NCI-H526 treated with DMSO at 0.1 percent for 48 hours (cell line): Measurements from ENCODE around the gene SLC4A1.
"Not testable (repeated sequence)": the region's sequence is repeated elsewhere in the genome, so short reads cannot be mapped to it uniquely, and the experiment has no call there.

ENCODE experiments used
- DNase-seq: peaks from one replicate; lab custom pipeline; 2025; lab: John Stamatoyannopoulos, UW

The SLC4A1 gene

GRCh38 chr17:44256671-44257070 is 11.3 kb downstream of the SLC4A1 start:
- no peak for DNase-seq

- DNase-seq: no peak
These were observed 12.0 kb downstream of the SLC4A1 start for GRCh38 chr17:44255915-44256314.

- DNase-seq: no peak
These were observed 13.4 kb downstream of the SLC4A1 start for GRCh38 chr17:44254361-44255095.

GRCh38 chr17:44253006-44253405 is 14.9 kb downstream of the SLC4A1 start:
- no peak for DNase-seq

GRCh38 chr17:44251062-44251461 is 16.9 kb downstream of the SLC4A1 start:
- no peak for DNase-seq

- DNase-seq: no peak
These were observed 18.3 kb downstream of the SLC4A1 start for GRCh38 chr17:44249501-44250246.

GRCh38 chr17:44247876-44248736 is 19.8 kb downstream of the SLC4A1 start:
- no peak for DNase-seq

GRCh38 chr17:44247440-44247841 is 20.5 kb downstream of the SLC4A1 start:
- no peak for DNase-seq

GRCh38 chr17:44241106-44241624 is 26.8 kb downstream of the SLC4A1 start:
- no peak for DNase-seq

GRCh38 chr17:44237886-44238285 is 30.0 kb downstream of the SLC4A1 start:
- not testable (repeated sequence) for DNase-seq

- no peak for DNase-seq
These were observed 31.4 kb downstream of the SLC4A1 start for GRCh38 chr17:44236444-44236991.

- no peak for DNase-seq
These were observed 32.4 kb downstream of the SLC4A1 start for GRCh38 chr17:44235583-44235936.

GRCh38 chr17:44233582-44233981 is 34.4 kb downstream of the SLC4A1 start:
- no peak for DNase-seq

- no peak for DNase-seq
These were observed 35.9 kb downstream of the SLC4A1 start for GRCh38 chr17:44232061-44232460.

GRCh38 chr17:44230140-44230539 is 37.8 kb downstream of the SLC4A1 start:
- no peak for DNase-seq

GRCh38 chr17:44229090-44229489 is 38.8 kb downstream of the SLC4A1 start:
- DNase-seq: no peak

GRCh38 chr17:44223541-44224071 is 44.3 kb downstream of the SLC4A1 start:
- no peak for DNase-seq

GRCh38 chr17:44222112-44222869 is 45.6 kb downstream of the SLC4A1 start:
- DNase-seq: peak; percentile 70

- no peak for DNase-seq
These were observed 46.1 kb downstream of the SLC4A1 start for GRCh38 chr17:44221862-44222111.

GRCh38 chr17:44221084-44221861 is 46.7 kb downstream of the SLC4A1 start:
- peak; percentile 84 for DNase-seq
